ENCODE results near the gene XYLT1.

Gene XYLT1

GRCh38 chr16:17302620-17303019 lies 168.1 kb downstream of the XYLT1 start:
- no peak for DNase-seq

- DNase-seq, result no peak
These were observed 168.5 kb downstream of the XYLT1 start for GRCh38 chr16:17302214-17302613.

GRCh38 chr16:17301593-17302135 lies 169.1 kb downstream of the XYLT1 start:
- DNase-seq, result no peak

GRCh38 chr16:17301184-17301583 lies 169.6 kb downstream of the XYLT1 start:
- no peak for DNase-seq

- DNase-seq, result no peak
These were observed 171.0 kb downstream of the XYLT1 start for GRCh38 chr16:17299790-17300189.

GRCh38 chr16:17298238-17298637 lies 172.5 kb downstream of the XYLT1 start:
- no peak for DNase-seq

GRCh38 chr16:17296431-17296830 lies 174.3 kb downstream of the XYLT1 start:
- no peak for DNase-seq

- no peak for DNase-seq
These were observed 174.8 kb downstream of the XYLT1 start for GRCh38 chr16:17295948-17296347.

- DNase-seq, result no peak
These were observed 175.9 kb downstream of the XYLT1 start for GRCh38 chr16:17294856-17295255.

- no peak for DNase-seq
These were observed 176.8 kb downstream of the XYLT1 start for GRCh38 chr16:17293813-17294558.

- no peak for DNase-seq
These were observed 179.5 kb downstream of the XYLT1 start for GRCh38 chr16:17291289-17291688.

GRCh38 chr16:17289674-17290635 lies 180.8 kb downstream of the XYLT1 start:
- DNase-seq, result no peak

- DNase-seq, result no peak
These were observed 181.7 kb downstream of the XYLT1 start for GRCh38 chr16:17289050-17289449.

- no peak for DNase-seq
These were observed 183.5 kb downstream of the XYLT1 start for GRCh38 chr16:17287166-17287800.

GRCh38 chr16:17286443-17286842 lies 184.3 kb downstream of the XYLT1 start:
- DNase-seq, result no peak

GRCh38 chr16:17283016-17283415 lies 187.7 kb downstream of the XYLT1 start:
- no peak for DNase-seq

GRCh38 chr16:17282247-17282646 lies 188.5 kb downstream of the XYLT1 start:
- no peak for DNase-seq

- no peak for DNase-seq
These were observed 189.7 kb downstream of the XYLT1 start for GRCh38 chr16:17281052-17281451.

- DNase-seq, result no peak
These were observed 191.8 kb downstream of the XYLT1 start for GRCh38 chr16:17278988-17279387.

GRCh38 chr16:17277981-17278381 lies 192.8 kb downstream of the XYLT1 start:
- no peak for DNase-seq

- no peak for DNase-seq
These were observed 194.2 kb downstream of the XYLT1 start for GRCh38 chr16:17276610-17277009.

- DNase-seq, result no peak
These were observed 194.7 kb downstream of the XYLT1 start for GRCh38 chr16:17276010-17276530.

Measured in activated CD8-positive, alpha-beta memory T cell treated with anti-CD3 and anti-CD28 coated beads for 24 hours (primary cell).